HepG2 (cell line): ENCODE measurements around the gene CASKIN2. TPM values are rescaled to one million over a fixed set of nuclear protein-coding genes. Genes with fewer than 3 reads are reported as not detected.
A peak's percentile ranks its signal among the peaks of the same experiment; 100 is the strongest.

ENCODE experiments used
- AKNA ChIP-seq: sonication (generic); formaldehyde crosslinking; IDR thresholded peaks from 2 replicates; pipeline ENCODE4 v1.4.0; 2020; ENCODE audit warnings: missing genetic modification reagents, borderline replicate concordance
- ARNTL ChIP-seq: sonication (generic); formaldehyde crosslinking; IDR thresholded peaks from 2 replicates; pipeline ENCODE4 v1.4.0; 2020; ENCODE audit warnings: mild to moderate bottlenecking, missing genetic modification reagents
- ATF1 ChIP-seq: IDR thresholded peaks from 2 replicates; pipeline ENCODE4 v1.6.1; 2016; ENCODE audit warnings: mild to moderate bottlenecking, control low read depth
- GLI4 ChIP-seq: sonication (generic); formaldehyde crosslinking; IDR thresholded peaks from 2 replicates; pipeline ENCODE4 v1.5.1; 2020; ENCODE audit warnings: missing genetic modification reagents, mild to moderate bottlenecking, moderate library complexity, borderline replicate concordance
- KDM5B ChIP-seq: sonication (generic); formaldehyde crosslinking; IDR thresholded peaks from 2 replicates; pipeline ENCODE4 v1.4.0; 2020; ENCODE audit warnings: missing genetic modification reagents, mild to moderate bottlenecking, borderline replicate concordance
- PAF1 ChIP-seq: IDR thresholded peaks from 2 replicates; pipeline ENCODE4 v1.6.1; 2016; ENCODE audit warnings: missing genetic modification reagents, missing compliant biosample characterization
- PREB ChIP-seq: sonication (generic); formaldehyde crosslinking; IDR thresholded peaks from 2 replicates; pipeline ENCODE4 v1.4.0; 2020; ENCODE audit warnings: missing genetic modification reagents
- ZNF142 ChIP-seq: sonication (generic); formaldehyde crosslinking; IDR thresholded peaks from 2 replicates; pipeline ENCODE4 v1.4.0; 2020; ENCODE audit warnings: missing genetic modification reagents
- ZNF232 ChIP-seq: sonication (generic); formaldehyde crosslinking; IDR thresholded peaks from 2 replicates; pipeline ENCODE4 v1.4.0; 2020; ENCODE audit warnings: missing genetic modification reagents, borderline replicate concordance
- ZNF276 ChIP-seq: sonication (generic); formaldehyde crosslinking; IDR thresholded peaks from 2 replicates; pipeline ENCODE4 v1.4.0; 2020; ENCODE audit warnings: mild to moderate bottlenecking, low read depth, missing genetic modification reagents
- ZNF317 ChIP-seq: sonication (generic); formaldehyde crosslinking; IDR thresholded peaks from 2 replicates; pipeline ENCODE4 v1.5.0; 2020; ENCODE audit warnings: mild to moderate bottlenecking, missing genetic modification reagents
- ZNF354B ChIP-seq: sonication (generic); formaldehyde crosslinking; IDR thresholded peaks from 2 replicates; pipeline ENCODE4 v1.8.0; 2022; ENCODE audit warnings: mild to moderate bottlenecking, missing genetic modification reagents
- ZNF766 ChIP-seq: sonication (generic); formaldehyde crosslinking; IDR thresholded peaks from 2 replicates; pipeline ENCODE4 v1.5.0; 2020; ENCODE audit warnings: missing genetic modification reagents, borderline replicate concordance
- ZSCAN21 ChIP-seq: sonication (generic); formaldehyde crosslinking; IDR thresholded peaks from 2 replicates; pipeline ENCODE4 v1.8.0; 2022; ENCODE audit warnings: mild to moderate bottlenecking, missing genetic modification reagents, moderate library complexity, borderline replicate concordance
- polyA plus RNA-seq, 8 experiments: library from polyadenylated mRNA; depleted of rRNA in 3 of 8; stranded (reverse) in 7 of 8; unstranded in 1 of 8; fragments of >200 nt; fragmentation: Illumina TruSeq in 4 of 8; extraction: Trizol in 4 of 8; gene quantifications; 2 replicates each; pipeline versions ENCODE4 v1.2.1 to v1.2.3, GENCODE V29; 2011 to 2016; ENCODE audit warnings: low read depth in 4 of 8, missing spikeins in 1 of 8, mixed read lengths in 1 of 8; ENCODE audit not compliant: insufficient read depth in 1 of 8
- total RNA-seq, 5 experiments: library from RNA; depleted of rRNA; stranded (reverse); fragments of >200 nt; fragmentation: Illumina TruSeq; extraction: Trizol; gene quantifications; 2 replicates each; pipeline ENCODE4 v1.2.3, GENCODE V29; 2016; ENCODE audit warnings: low read depth in 1 of 5

CASKIN2 gene
- total and polyA plus RNA-seq, 2 of the 13 experiments (the other 11 are each of a cell fraction or from before 2014, with no cell fraction given) = 5.2 to 7.8 TPM

- TF ChIP-seq ZNF142 (CRISPR knock-in tag) = 0 out of 2 replicates have a peak, but pooled peaks have one; percentile 31
- no peak for TF ChIP-seq ZNF354B (CRISPR knock-in tag)
- TF ChIP-seq PREB (CRISPR knock-in tag) = no peak
- TF ChIP-seq ZNF317 (CRISPR knock-in tag) = no peak
- no peak; the same call in 1 of the 2 replicates for TF ChIP-seq ARNTL
- no peak; the same call in 1 of the 2 replicates for TF ChIP-seq AKNA (CRISPR knock-in tag)
- TF ChIP-seq ZNF766 (CRISPR knock-in tag) = no peak
- no peak for TF ChIP-seq ATF1 (CRISPR knock-in tag)
- TF ChIP-seq GLI4 (CRISPR knock-in tag) = peak; percentile 38; the same call in 1 of the 2 replicates
- TF ChIP-seq KDM5B (CRISPR knock-in tag) = no peak
- TF ChIP-seq ZSCAN21 (CRISPR knock-in tag) = no peak
- TF ChIP-seq PAF1 (CRISPR knock-in tag) = 0 out of 2 replicates have a peak, but pooled peaks have one; percentile 55
- no peak for TF ChIP-seq ZNF232 (CRISPR knock-in tag)
- no peak for TF ChIP-seq ZNF276 (CRISPR knock-in tag)
Observed at GRCh38 chr17:75459590-75460267, 55.6 kb downstream of the CASKIN2 start (continued).
